ENCODE measurements around the gene ARPP21.

DNA sequence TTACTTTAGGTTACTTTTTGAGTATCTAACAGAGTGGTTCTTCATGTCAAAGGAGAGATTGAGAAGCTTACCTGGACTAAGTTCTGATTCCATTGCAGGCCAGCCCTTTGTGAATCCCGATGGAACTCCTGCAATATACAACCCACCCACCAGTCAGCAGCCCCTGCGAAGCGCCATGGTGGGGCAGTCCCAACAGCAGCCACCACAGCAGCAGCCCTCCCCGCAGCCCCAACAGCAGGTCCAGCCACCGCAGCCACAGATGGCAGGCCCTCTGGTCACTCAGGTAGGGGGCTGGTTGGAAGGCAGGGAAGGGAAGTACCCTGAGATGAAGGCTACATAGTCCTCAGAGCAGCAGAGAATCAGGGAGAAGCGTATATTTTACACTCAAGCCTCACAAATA lies 97.8 kb downstream of the ARPP21 start:
- TF ChIP-seq, protein P1, sequence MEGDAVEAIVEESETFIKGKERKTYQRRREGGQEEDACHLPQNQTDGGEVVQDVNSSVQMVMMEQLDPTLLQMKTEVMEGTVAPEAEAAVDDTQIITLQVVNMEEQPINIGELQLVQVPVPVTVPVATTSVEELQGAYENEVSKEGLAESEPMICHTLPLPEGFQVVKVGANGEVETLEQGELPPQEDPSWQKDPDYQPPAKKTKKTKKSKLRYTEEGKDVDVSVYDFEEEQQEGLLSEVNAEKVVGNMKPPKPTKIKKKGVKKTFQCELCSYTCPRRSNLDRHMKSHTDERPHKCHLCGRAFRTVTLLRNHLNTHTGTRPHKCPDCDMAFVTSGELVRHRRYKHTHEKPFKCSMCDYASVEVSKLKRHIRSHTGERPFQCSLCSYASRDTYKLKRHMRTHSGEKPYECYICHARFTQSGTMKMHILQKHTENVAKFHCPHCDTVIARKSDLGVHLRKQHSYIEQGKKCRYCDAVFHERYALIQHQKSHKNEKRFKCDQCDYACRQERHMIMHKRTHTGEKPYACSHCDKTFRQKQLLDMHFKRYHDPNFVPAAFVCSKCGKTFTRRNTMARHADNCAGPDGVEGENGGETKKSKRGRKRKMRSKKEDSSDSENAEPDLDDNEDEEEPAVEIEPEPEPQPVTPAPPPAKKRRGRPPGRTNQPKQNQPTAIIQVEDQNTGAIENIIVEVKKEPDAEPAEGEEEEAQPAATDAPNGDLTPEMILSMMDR (IDR thresholded peaks at IDR 0.05) = no peak
- TF ChIP-seq RAD21 (IDR thresholded peaks at IDR 0.05; ENCODE audit: low read length) (no peak), POLR2AphosphoS5 (IDR thresholded peaks at IDR 0.05; ENCODE audit: low read depth, low read length) (no peak), TAF1 (IDR thresholded peaks at IDR 0.05; ENCODE audit: borderline replicate concordance, low read depth, low read length) (no peak), NRF1 (IDR thresholded peaks at IDR 0.05; ENCODE audit: low read depth, low read length) (no peak), EP300 (IDR thresholded peaks at IDR 0.05; ENCODE audit: borderline replicate concordance in 1 of 2, low read depth in 1 of 2, low read length in 1 of 2) (no peak), FOXM1 (IDR thresholded peaks at IDR 0.05; ENCODE audit: low read depth) (no peak), SMC3 (IDR thresholded peaks at IDR 0.05; ENCODE audit: low read depth, low read length) (no peak), RCOR1 (IDR thresholded peaks at IDR 0.05; ENCODE audit: low read length) (no peak), FOXJ3 (CRISPR knock-in tag; IDR thresholded peaks at IDR 0.05) (no peak)
- TF ChIP-seq, protein P2, sequence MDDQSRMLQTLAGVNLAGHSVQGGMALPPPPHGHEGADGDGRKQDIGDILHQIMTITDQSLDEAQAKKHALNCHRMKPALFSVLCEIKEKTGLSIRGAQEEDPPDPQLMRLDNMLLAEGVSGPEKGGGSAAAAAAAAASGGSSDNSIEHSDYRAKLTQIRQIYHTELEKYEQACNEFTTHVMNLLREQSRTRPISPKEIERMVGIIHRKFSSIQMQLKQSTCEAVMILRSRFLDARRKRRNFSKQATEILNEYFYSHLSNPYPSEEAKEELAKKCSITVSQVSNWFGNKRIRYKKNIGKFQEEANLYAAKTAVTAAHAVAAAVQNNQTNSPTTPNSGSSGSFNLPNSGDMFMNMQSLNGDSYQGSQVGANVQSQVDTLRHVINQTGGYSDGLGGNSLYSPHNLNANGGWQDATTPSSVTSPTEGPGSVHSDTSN (IDR thresholded peaks at IDR 0.05) = no peak
- TF ChIP-seq, protein P3, sequence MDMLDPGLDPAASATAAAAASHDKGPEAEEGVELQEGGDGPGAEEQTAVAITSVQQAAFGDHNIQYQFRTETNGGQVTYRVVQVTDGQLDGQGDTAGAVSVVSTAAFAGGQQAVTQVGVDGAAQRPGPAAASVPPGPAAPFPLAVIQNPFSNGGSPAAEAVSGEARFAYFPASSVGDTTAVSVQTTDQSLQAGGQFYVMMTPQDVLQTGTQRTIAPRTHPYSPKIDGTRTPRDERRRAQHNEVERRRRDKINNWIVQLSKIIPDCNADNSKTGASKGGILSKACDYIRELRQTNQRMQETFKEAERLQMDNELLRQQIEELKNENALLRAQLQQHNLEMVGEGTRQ (IDR thresholded peaks at IDR 0.05; ENCODE audit: borderline replicate concordance, low read depth, low read length) = no peak
- TF ChIP-seq, protein P4, sequence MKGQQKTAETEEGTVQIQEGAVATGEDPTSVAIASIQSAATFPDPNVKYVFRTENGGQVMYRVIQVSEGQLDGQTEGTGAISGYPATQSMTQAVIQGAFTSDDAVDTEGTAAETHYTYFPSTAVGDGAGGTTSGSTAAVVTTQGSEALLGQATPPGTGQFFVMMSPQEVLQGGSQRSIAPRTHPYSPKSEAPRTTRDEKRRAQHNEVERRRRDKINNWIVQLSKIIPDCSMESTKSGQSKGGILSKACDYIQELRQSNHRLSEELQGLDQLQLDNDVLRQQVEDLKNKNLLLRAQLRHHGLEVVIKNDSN (IDR thresholded peaks at IDR 0.05; ENCODE audit: borderline replicate concordance, low read depth) = no peak

All from SK-N-SH (cell line).